ENCODE data around the gene NEB. TPM values are rescaled to one million over a fixed set of nuclear protein-coding genes. Genes with fewer than 3 reads are reported as not detected.

The NEB gene
- total RNA-seq, 3 donors from 2014 or later (not counting 1 experiment from before 2014, with no cell fraction given): 5.0 to 5.7 (median 5.4) TPM

GRCh38 chr2:151661625-151662024 is 72.7 kb downstream of the NEB start:
- ATAC-seq: no peak
- intact Hi-C loops (cut with micrococcal nuclease): no loop called here

GRCh38 chr2:151658081-151658480 is 76.2 kb downstream of the NEB start:
- Histone ChIP-seq H3K27me3 (ENCODE audit: control insufficient read depth, insufficient read depth, low read length) (no peaks in the 10 kb centered on the region), H3K4me3 (ENCODE audit: low read length) (no peak overlapping the region), H3K9me3 (ENCODE audit: control insufficient read depth, insufficient read depth, low read length) (no peaks in the 10 kb centered on the region), H3K4me1 (ENCODE audit: control insufficient read depth, insufficient read depth, low read length) (no peaks in the 10 kb centered on the region), H3K27ac (ENCODE audit: low read length) (no peak overlapping the region), H3K36me3 (ENCODE audit: control insufficient read depth, insufficient read depth, low read length) (no peaks in the 10 kb centered on the region)
- WGBS (ENCODE audit: insufficient coverage): 88% methylated on average over 1 of the region's 2 CpGs
- Mint-ChIP-seq H3K27ac (no peak overlapping the region), H3K4me3 (no peak overlapping the region), H3K36me3 (peaks cover 15% of the 10 kb centered on the region), H3K27me3 (ENCODE audit: low read depth in 2 of 2) (peaks cover 0 to 2% of the 10 kb centered on the region in 2 donors), H3K9me3 (no peaks in the 10 kb centered on the region), H3K4me1 (peaks cover 11 to 14% of the 10 kb centered on the region in 2 donors)
- ATAC-seq (no peak), DNase-seq (no peak)
- TF ChIP-seq CTCF (IDR thresholded peaks at IDR 0.05): no peak
- intact Hi-C loops (cut with micrococcal nuclease): no loop called here

More at GRCh38 chr2:151661625-151662024, 72.7 kb downstream of the NEB start:
- Histone ChIP-seq H3K36me3 (ENCODE audit: control insufficient read depth, insufficient read depth, low read length) (no peaks in the 10 kb centered on the region), H3K27ac (ENCODE audit: low read length) (no peak overlapping the region), H3K4me1 (ENCODE audit: control insufficient read depth, insufficient read depth, low read length) (no peaks in the 10 kb centered on the region), H3K9me3 (ENCODE audit: control insufficient read depth, insufficient read depth, low read length) (no peaks in the 10 kb centered on the region), H3K4me3 (ENCODE audit: low read length) (no peak overlapping the region), H3K27me3 (ENCODE audit: control insufficient read depth, insufficient read depth, low read length) (no peaks in the 10 kb centered on the region)
- H3K36me3 Mint-ChIP-seq: peaks cover 21% of the 10 kb centered on the region
- no peak overlapping the region for H3K27ac Mint-ChIP-seq
- no peaks in the 10 kb centered on the region for H3K9me3 Mint-ChIP-seq
- no peak for TF ChIP-seq CTCF (IDR thresholded peaks at IDR 0.05)
- 89% methylated on average over 1 of the region's 2 CpGs for WGBS (ENCODE audit: insufficient coverage)
- peaks cover 11 to 13% of the 10 kb centered on the region in 2 donors for H3K4me1 Mint-ChIP-seq
- DNase-seq: no peak
- peaks cover 0 to 2% of the 10 kb centered on the region in 2 donors for H3K27me3 Mint-ChIP-seq (ENCODE audit: low read depth in 2 of 2)
- H3K4me3 Mint-ChIP-seq: no peak overlapping the region

DNA sequence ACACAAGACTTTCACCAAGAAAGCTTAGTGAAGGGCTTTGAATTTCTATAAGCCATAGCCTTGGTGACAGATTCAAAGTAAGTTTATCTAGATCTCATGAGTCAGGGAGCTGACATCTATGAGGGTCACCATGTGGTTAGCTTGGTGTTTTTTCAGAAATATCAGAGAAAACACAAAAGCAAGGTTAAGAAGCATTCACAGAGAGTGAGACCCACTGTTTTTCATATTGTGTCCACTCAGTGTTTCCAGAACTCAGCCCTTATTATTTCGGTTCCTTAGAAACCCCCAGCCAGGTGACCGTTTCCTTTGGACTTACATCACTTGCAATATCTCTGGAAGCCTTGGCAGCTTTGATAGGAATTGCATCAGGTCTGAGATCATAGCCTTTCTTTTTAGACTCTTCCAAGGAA is 76.6 kb downstream of the NEB start:
- intact Hi-C loops (cut with micrococcal nuclease): no loop called here
- no peaks in the 10 kb centered on the region for H3K27me3 ChIP-seq (ENCODE audit: control insufficient read depth, insufficient read depth, low read length)
- H3K4me1 ChIP-seq (ENCODE audit: control insufficient read depth, insufficient read depth, low read length): no peaks in the 10 kb centered on the region
- H3K36me3 Mint-ChIP-seq: peaks cover 11% of the 10 kb centered on the region
- H3K27ac ChIP-seq (ENCODE audit: low read length): no peak overlapping the region
- WGBS (ENCODE audit: insufficient coverage): 93% methylated on average over 2 of the region's 2 CpGs
- H3K36me3 ChIP-seq (ENCODE audit: control insufficient read depth, insufficient read depth, low read length): no peaks in the 10 kb centered on the region
- H3K27me3 Mint-ChIP-seq (ENCODE audit: low read depth in 2 of 2): peaks cover 0 to 2% of the 10 kb centered on the region in 2 donors
- H3K9me3 ChIP-seq (ENCODE audit: control insufficient read depth, insufficient read depth, low read length): no peaks in the 10 kb centered on the region
- DNase-seq (no peak), ATAC-seq (no peak)
- H3K27ac Mint-ChIP-seq: no peak overlapping the region
- H3K4me1 Mint-ChIP-seq: peaks cover 11 to 14% of the 10 kb centered on the region in 2 donors
- H3K9me3 Mint-ChIP-seq: no peaks in the 10 kb centered on the region
- no peak overlapping the region for H3K4me3 ChIP-seq (ENCODE audit: low read length)
- TF ChIP-seq CTCF (IDR thresholded peaks at IDR 0.05): no peak
- no peak overlapping the region for H3K4me3 Mint-ChIP-seq
